Nephron (organoid): ENCODE measurements around the gene MPHOSPH9.

Experiments used
- H3K27ac Mint-ChIP-seq, 3 experiments: 2 replicates each; pipeline ENCODE4 v1.8.0; 2020; ENCODE audit warnings: mixed read lengths in 3 of 3, mild to moderate bottlenecking in 2 of 3, moderate library complexity in 1 of 3
- H3K27me3 Mint-ChIP-seq: 2 replicates; pipeline ENCODE4 v1.8.0; 2021; ENCODE audit warnings: low read depth, mild to moderate bottlenecking, moderate library complexity, mixed read lengths
- H3K36me3 Mint-ChIP-seq: 2 replicates; pipeline ENCODE4 v1.8.0; 2020; ENCODE audit warnings: low read depth, mixed read lengths
- H3K4me1 Mint-ChIP-seq: 2 replicates; pipeline ENCODE4 v1.8.0; 2020; ENCODE audit warnings: mixed read lengths
- H3K4me3 Mint-ChIP-seq, 3 experiments: 2 replicates each; pipeline ENCODE4 v1.8.0; 2020; ENCODE audit warnings: mild to moderate bottlenecking in 3 of 3, mixed read lengths in 3 of 3, moderate library complexity in 2 of 3
- H3K9me3 Mint-ChIP-seq: 2 replicates; pipeline ENCODE4 v1.8.0; 2020; ENCODE audit warnings: mixed read lengths
- TF ChIP-seq, protein P1 (sequence below), 3 experiments: fragments of 200-600 bp; sonication (generic); IDR thresholded peaks; one replicate each; pipeline ENCODE4 v1.5.0; 2021; ENCODE audit warnings: antibody characterized with exemption in 3 of 3; ENCODE audit not compliant: unreplicated experiment in 3 of 3

MPHOSPH9 gene

DNA sequence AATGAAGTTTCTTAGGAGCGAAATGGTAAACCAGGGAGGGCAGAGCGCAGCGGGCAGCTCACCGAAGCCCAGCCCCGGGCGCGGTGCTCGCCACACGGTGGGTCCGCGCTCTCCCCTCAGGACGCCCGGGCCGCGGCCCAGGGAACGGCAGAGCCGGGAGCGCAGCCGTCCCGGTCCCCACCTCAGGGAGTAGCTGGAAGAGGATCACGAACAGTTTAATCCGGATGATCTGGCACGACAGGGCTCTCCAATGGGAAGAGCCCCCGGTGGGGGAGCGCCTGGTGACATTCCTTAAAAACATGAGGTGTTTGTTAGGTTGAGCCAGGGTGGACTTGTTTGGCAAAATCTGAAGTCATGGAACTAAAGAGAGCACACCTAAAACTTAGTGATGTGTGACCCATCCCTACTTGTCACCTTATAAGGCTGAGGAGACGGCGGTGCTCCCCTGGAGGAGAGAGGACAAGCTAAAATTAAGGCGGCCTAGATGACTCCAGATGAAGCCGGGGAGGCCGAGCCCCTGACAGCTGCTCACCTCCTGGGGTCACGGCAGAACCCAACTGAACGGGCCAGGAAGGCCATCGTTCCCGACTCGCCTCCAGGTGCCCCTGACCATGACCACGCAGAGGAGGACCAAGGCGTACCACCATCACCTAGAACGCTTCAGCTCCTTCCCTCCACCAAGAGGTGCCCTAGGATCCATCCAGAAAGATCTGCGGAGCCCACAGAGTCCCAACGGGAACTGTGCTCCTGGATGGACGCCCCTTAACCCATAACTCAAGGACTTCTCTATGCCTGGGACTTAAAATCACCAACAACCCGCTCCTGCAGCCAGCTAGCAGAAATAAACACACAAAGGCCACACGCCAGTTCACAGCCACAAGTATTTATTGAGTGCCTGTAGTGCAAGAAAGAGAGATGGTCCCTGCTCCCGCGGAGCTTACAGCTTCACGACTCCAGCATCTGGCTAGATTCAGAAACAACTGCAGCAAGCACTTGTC lies 81.2 kb downstream of the MPHOSPH9 start:
- Mint-ChIP-seq H3K9me3 (no peaks in the 10 kb centered on the region), H3K4me3 (peak overlapping the region; percentile 82 to 91 (median 88)), H3K27me3 (peaks cover 23% of the 10 kb centered on the region), H3K27ac (peak overlapping the region; percentile 50 to 71 (median 59)), H3K4me1 (peaks cover 14% of the 10 kb centered on the region), H3K36me3 (peaks cover 1% of the 10 kb centered on the region)
- TF ChIP-seq, protein P1, sequence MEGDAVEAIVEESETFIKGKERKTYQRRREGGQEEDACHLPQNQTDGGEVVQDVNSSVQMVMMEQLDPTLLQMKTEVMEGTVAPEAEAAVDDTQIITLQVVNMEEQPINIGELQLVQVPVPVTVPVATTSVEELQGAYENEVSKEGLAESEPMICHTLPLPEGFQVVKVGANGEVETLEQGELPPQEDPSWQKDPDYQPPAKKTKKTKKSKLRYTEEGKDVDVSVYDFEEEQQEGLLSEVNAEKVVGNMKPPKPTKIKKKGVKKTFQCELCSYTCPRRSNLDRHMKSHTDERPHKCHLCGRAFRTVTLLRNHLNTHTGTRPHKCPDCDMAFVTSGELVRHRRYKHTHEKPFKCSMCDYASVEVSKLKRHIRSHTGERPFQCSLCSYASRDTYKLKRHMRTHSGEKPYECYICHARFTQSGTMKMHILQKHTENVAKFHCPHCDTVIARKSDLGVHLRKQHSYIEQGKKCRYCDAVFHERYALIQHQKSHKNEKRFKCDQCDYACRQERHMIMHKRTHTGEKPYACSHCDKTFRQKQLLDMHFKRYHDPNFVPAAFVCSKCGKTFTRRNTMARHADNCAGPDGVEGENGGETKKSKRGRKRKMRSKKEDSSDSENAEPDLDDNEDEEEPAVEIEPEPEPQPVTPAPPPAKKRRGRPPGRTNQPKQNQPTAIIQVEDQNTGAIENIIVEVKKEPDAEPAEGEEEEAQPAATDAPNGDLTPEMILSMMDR (IDR thresholded peaks at IDR 0.05; ENCODE audit: unreplicated experiment in 3 of 3): no peak

DNA sequence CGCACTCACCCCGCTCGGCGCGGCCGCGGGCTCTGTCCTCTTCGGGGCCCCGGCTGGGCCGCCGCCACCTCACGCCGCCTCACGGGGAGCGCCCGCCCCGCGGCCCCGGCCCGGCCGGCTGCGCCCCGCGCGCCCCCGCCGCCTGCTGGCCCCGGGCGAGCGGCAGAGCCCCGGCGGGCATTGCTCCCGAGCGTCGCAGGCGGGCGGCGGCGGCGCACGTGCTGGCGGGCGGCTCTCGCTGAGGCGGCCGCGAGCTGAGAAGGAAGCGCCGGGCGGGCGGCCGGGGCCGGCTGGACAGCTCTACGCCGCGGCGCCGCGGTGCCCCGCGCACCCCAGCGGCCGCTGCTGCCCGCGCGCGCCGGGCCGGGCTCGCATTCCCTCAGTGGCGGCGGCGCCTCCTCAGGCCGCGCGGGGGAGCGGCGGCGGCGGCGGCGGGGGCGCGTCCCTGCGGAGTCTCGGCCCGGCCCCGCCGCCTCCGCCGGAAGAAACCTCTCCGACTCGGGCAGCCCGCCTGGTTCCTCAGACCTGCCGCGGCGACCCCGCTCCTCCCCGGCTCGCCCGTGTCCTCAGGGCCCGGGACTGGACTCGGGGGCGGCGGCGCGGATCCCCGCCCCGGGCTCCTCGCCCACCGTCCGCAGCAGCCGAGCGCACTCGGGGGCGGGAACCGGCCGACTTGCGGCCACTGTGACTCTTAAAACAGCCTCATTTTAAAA lies 82.0 kb downstream of the MPHOSPH9 start, which contains the start of gene PITPNM2:
Gene PITPNM2 (minus strand): TSS at position 347 of the 713 bp plus-strand sequence. CDS start 116,500 bp downstream, outside the sequence.
- H3K27me3 Mint-ChIP-seq: peaks cover 23% of the 10 kb centered on the region
- H3K36me3 Mint-ChIP-seq: no peaks in the 10 kb centered on the region
- H3K4me3 Mint-ChIP-seq: peak within 1 kb of the TSS; percentile 84 to 91 (median 88)
- H3K9me3 Mint-ChIP-seq: no peaks in the 10 kb centered on the region
- TF ChIP-seq, protein P1 (IDR thresholded peaks at IDR 0.05; ENCODE audit: unreplicated experiment in 3 of 3): peak in 1 of 3 experiments; percentile 10
- H3K27ac Mint-ChIP-seq: peak within 1 kb of the TSS; percentile 59 to 71 (median 60)
- H3K4me1 Mint-ChIP-seq: peaks cover 14% of the 10 kb centered on the region

- H3K27ac Mint-ChIP-seq: peak overlapping the region in 1 of 3 experiments; percentile 65
- H3K9me3 Mint-ChIP-seq: no peaks in the 10 kb centered on the region
- H3K27me3 Mint-ChIP-seq: peaks cover 23% of the 10 kb centered on the region
- no peaks in the 10 kb centered on the region for H3K36me3 Mint-ChIP-seq
- H3K4me1 Mint-ChIP-seq: peaks cover 14% of the 10 kb centered on the region
- TF ChIP-seq, protein P1 (IDR thresholded peaks at IDR 0.05; ENCODE audit: unreplicated experiment in 3 of 3): no peak
- peak overlapping the region; percentile 77 to 85 (median 84) for H3K4me3 Mint-ChIP-seq
These were observed 82.6 kb downstream of the MPHOSPH9 start for GRCh38 chr12:123150275-123150743.

- Mint-ChIP-seq H3K4me1 (peaks cover 14% of the 10 kb centered on the region), H3K36me3 (no peaks in the 10 kb centered on the region), H3K27ac (peak overlapping the region; percentile 54 to 65 (median 60)), H3K4me3 (peak overlapping the region; percentile 77 to 85 (median 84)), H3K27me3 (peaks cover 23% of the 10 kb centered on the region), H3K9me3 (no peaks in the 10 kb centered on the region)
- TF ChIP-seq, protein P1 (IDR thresholded peaks at IDR 0.05; ENCODE audit: unreplicated experiment in 3 of 3): no peak
These were observed 83.3 kb downstream of the MPHOSPH9 start for GRCh38 chr12:123149501-123150274.

DNA sequence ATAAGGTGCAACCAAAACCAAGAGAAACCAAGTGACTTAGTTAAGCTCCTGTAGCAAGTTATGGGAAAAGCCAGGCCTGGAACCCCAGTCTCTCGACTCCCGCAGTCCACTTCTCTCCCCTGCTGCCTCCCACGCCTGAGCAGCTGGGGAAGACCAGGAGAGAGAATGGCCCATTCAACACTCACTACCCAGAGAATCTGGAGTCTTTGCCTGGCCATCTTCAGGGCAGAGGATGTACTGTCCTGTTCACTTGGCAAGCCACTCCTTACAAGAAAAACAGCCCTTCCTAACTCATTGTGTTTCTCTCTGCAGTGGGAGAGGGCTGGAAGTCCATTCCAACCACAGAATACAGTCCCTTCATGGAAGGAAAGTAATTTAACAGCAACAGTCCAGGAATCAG lies 83.9 kb downstream of the MPHOSPH9 start:
- H3K9me3 Mint-ChIP-seq: no peaks in the 10 kb centered on the region
- H3K4me1 Mint-ChIP-seq: peaks cover 14% of the 10 kb centered on the region
- peaks cover 23% of the 10 kb centered on the region for H3K27me3 Mint-ChIP-seq
- no peaks in the 10 kb centered on the region for H3K36me3 Mint-ChIP-seq
- H3K4me3 Mint-ChIP-seq: peak overlapping the region; percentile 77 to 85 (median 84)
- TF ChIP-seq, protein P1 (IDR thresholded peaks at IDR 0.05; ENCODE audit: unreplicated experiment in 3 of 3): no peak
- peak overlapping the region; percentile 54 to 65 (median 60) for H3K27ac Mint-ChIP-seq
